Measurements from ENCODE around the gene THG1L.
A peak's percentile ranks its signal among the peaks of the same experiment; 100 is the strongest.

THG1L gene

GRCh38 chr5:157744051-157745011 lies 13.1 kb downstream of the THG1L start:
- no peaks in the 10 kb centered on the region for H3K9me3 ChIP-seq (ENCODE audit: control insufficient read depth, insufficient read depth, low read depth, low read length)
- 0 out of 2 replicates have a peak, but pooled peaks cover 7% of the 10 kb centered on the region for H3K4me1 ChIP-seq (ENCODE audit: control insufficient read depth, insufficient read depth, low read length)
- peaks cover 15% of the 10 kb centered on the region for H3K27me3 ChIP-seq (ENCODE audit: control insufficient read depth, insufficient read depth, low read length)
- peak overlapping the region; percentile 81 for H3K4me3 ChIP-seq (ENCODE audit: low read depth, low read length)
- no peak overlapping the region for H3K27ac ChIP-seq (ENCODE audit: low read depth, low read length)
- peak overlapping the region; percentile 57 for H3K9ac ChIP-seq (ENCODE audit: low read length)
- peaks cover 7% of the 10 kb centered on the region for H3K36me3 ChIP-seq (ENCODE audit: control insufficient read depth, insufficient read depth, low read length)

- no peaks in the 10 kb centered on the region for H3K9me3 ChIP-seq (ENCODE audit: control insufficient read depth, insufficient read depth, low read depth, low read length)
- H3K4me1 ChIP-seq (ENCODE audit: control insufficient read depth, insufficient read depth, low read length) = 0 out of 2 replicates have a peak, but pooled peaks cover 7% of the 10 kb centered on the region
- no peak overlapping the region for H3K27ac ChIP-seq (ENCODE audit: low read depth, low read length)
- H3K27me3 ChIP-seq (ENCODE audit: control insufficient read depth, insufficient read depth, low read length) = peaks cover 15% of the 10 kb centered on the region
- peak overlapping the region; percentile 81; the same call in 1 of the 2 replicates for H3K4me3 ChIP-seq (ENCODE audit: low read depth, low read length)
- no peak overlapping the region for H3K9ac ChIP-seq (ENCODE audit: low read length)
- no peaks in the 10 kb centered on the region for H3K36me3 ChIP-seq (ENCODE audit: control insufficient read depth, insufficient read depth, low read length)
These were observed 13.8 kb downstream of the THG1L start for GRCh38 chr5:157745041-157745456.

- Histone ChIP-seq H3K27me3 (ENCODE audit: control insufficient read depth, insufficient read depth, low read length) (peaks cover 15% of the 10 kb centered on the region), H3K4me1 (ENCODE audit: control insufficient read depth, insufficient read depth, low read length) (0 out of 2 replicates have a peak, but pooled peaks cover 7% of the 10 kb centered on the region), H3K9me3 (ENCODE audit: control insufficient read depth, insufficient read depth, low read depth, low read length) (no peaks in the 10 kb centered on the region), H3K4me3 (ENCODE audit: low read depth, low read length) (no peak overlapping the region), H3K9ac (ENCODE audit: low read length) (no peak overlapping the region), H3K27ac (ENCODE audit: low read depth, low read length) (no peak overlapping the region), H3K36me3 (ENCODE audit: control insufficient read depth, insufficient read depth, low read length) (no peaks in the 10 kb centered on the region; the same call in 1 of the 2 replicates)
These were observed 16.0 kb downstream of the THG1L start for GRCh38 chr5:157747173-157747740.

DNA sequence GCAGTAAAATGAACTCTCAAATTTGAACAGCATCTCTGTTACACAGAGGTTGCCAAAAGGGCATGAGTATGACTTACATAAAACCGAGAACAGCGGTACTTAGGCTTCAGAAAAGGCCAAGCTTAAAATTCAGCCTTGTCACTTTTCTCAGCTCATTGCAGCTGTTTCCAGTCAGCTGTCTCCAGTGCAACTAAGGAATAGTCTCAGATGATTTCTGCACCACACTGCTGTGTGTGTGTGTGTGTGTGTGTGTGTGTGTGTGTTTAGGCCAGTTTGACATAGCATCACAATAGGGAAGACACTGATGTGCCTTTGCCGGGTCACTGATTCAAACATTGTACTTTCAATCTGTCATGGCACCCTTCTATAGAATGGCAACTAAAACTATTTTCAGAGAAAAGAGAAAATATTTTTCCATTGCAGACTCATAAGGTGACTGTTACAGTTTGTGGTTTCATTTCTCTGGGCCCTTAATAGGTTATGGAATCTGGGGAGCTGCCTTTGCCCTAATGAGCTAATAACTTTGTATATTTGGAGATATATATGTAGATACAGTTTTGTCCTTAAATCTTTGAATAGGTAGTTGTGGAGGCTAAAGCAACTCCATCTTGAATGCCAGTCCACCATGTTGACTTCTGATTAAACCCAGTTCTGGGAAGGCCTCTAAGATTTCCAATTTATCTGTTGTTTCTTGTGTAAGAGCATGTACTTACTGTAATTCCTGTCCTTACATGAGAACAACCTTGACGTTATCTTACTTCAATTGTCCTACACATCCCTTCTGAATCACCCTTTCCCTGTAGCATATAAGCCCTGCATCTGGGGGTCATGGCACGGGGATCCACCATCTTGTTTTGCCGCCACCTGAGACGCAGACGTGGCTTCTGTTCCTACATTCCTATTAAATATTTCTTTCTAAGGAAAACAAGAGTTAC lies 16.8 kb downstream of the THG1L start:
- Histone ChIP-seq H3K9me3 (ENCODE audit: control insufficient read depth, insufficient read depth, low read depth, low read length) (no peaks in the 10 kb centered on the region), H3K4me3 (ENCODE audit: low read depth, low read length) (no peak overlapping the region), H3K36me3 (ENCODE audit: control insufficient read depth, insufficient read depth, low read length) (peaks cover 3% of the 10 kb centered on the region; the same call in 1 of the 2 replicates), H3K9ac (ENCODE audit: low read length) (no peak overlapping the region), H3K4me1 (ENCODE audit: control insufficient read depth, insufficient read depth, low read length) (0 out of 2 replicates have a peak, but pooled peaks cover 7% of the 10 kb centered on the region), H3K27ac (ENCODE audit: low read depth, low read length) (no peak overlapping the region), H3K27me3 (ENCODE audit: control insufficient read depth, insufficient read depth, low read length) (peaks cover 15% of the 10 kb centered on the region)

GRCh38 chr5:157748760-157749461 lies 17.7 kb downstream of the THG1L start:
- H3K9me3 ChIP-seq (ENCODE audit: control insufficient read depth, insufficient read depth, low read depth, low read length) = no peaks in the 10 kb centered on the region

GRCh38 chr5:157749462-157749799 lies 18.2 kb downstream of the THG1L start:
- Histone ChIP-seq H3K9ac (ENCODE audit: low read length) (no peak overlapping the region), H3K27ac (ENCODE audit: low read depth, low read length) (no peak overlapping the region), H3K4me3 (ENCODE audit: low read depth, low read length) (no peak overlapping the region), H3K36me3 (ENCODE audit: control insufficient read depth, insufficient read depth, low read length) (peaks cover 3% of the 10 kb centered on the region; the same call in 1 of the 2 replicates), H3K9me3 (ENCODE audit: control insufficient read depth, insufficient read depth, low read depth, low read length) (no peaks in the 10 kb centered on the region), H3K4me1 (ENCODE audit: control insufficient read depth, insufficient read depth, low read length) (0 out of 2 replicates have a peak, but pooled peaks cover 5% of the 10 kb centered on the region), H3K27me3 (ENCODE audit: control insufficient read depth, insufficient read depth, low read length) (peaks cover 10% of the 10 kb centered on the region)

More at GRCh38 chr5:157748760-157749461, 17.7 kb downstream of the THG1L start:
- Histone ChIP-seq H3K9ac (ENCODE audit: low read length) (no peak overlapping the region), H3K4me1 (ENCODE audit: control insufficient read depth, insufficient read depth, low read length) (0 out of 2 replicates have a peak, but pooled peaks cover 7% of the 10 kb centered on the region), H3K4me3 (ENCODE audit: low read depth, low read length) (no peak overlapping the region), H3K27me3 (ENCODE audit: control insufficient read depth, insufficient read depth, low read length) (peaks cover 15% of the 10 kb centered on the region), H3K27ac (ENCODE audit: low read depth, low read length) (no peak overlapping the region), H3K36me3 (ENCODE audit: control insufficient read depth, insufficient read depth, low read length) (peaks cover 3% of the 10 kb centered on the region; the same call in 1 of the 2 replicates)

GRCh38 chr5:157750320-157750719 lies 19.1 kb downstream of the THG1L start:
- Histone ChIP-seq H3K4me3 (ENCODE audit: low read depth, low read length) (no peak overlapping the region), H3K9ac (ENCODE audit: low read length) (no peak overlapping the region), H3K27ac (ENCODE audit: low read depth, low read length) (no peak overlapping the region), H3K27me3 (ENCODE audit: control insufficient read depth, insufficient read depth, low read length) (peaks cover 1% of the 10 kb centered on the region; the same call in 1 of the 2 replicates), H3K36me3 (ENCODE audit: control insufficient read depth, insufficient read depth, low read length) (peaks cover 10% of the 10 kb centered on the region), H3K4me1 (ENCODE audit: control insufficient read depth, insufficient read depth, low read length) (no peaks in the 10 kb centered on the region), H3K9me3 (ENCODE audit: control insufficient read depth, insufficient read depth, low read depth, low read length) (no peaks in the 10 kb centered on the region)

GRCh38 chr5:157756122-157756521 lies 24.9 kb downstream of the THG1L start:
- Histone ChIP-seq H3K4me1 (ENCODE audit: control insufficient read depth, insufficient read depth, low read length) (no peaks in the 10 kb centered on the region), H3K4me3 (ENCODE audit: low read depth, low read length) (no peak overlapping the region), H3K27ac (ENCODE audit: low read depth, low read length) (no peak overlapping the region), H3K9me3 (ENCODE audit: control insufficient read depth, insufficient read depth, low read depth, low read length) (no peaks in the 10 kb centered on the region), H3K27me3 (ENCODE audit: control insufficient read depth, insufficient read depth, low read length) (no peaks in the 10 kb centered on the region), H3K36me3 (ENCODE audit: control insufficient read depth, insufficient read depth, low read length) (peaks cover 14% of the 10 kb centered on the region), H3K9ac (ENCODE audit: low read length) (no peak overlapping the region)

DNA sequence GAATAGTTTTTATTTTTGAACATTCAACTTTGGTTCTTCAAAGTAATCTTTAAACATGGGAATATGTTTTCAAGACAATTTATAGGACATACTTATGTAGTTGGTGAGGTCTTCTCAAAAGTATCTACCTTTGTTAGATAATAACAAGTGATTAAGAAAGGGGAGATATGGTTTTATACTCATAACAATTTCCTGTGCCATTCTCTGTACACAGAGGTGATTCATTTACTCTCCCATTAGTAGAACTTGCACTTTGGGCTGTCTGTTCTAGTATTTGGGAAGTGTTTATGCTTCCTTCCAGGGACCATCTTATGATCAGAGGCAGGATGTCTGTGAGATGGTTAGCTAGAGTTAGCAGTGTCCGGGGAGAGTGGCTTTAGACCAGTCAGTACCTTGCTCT lies 27.5 kb downstream of the THG1L start:
- Histone ChIP-seq H3K27me3 (ENCODE audit: control insufficient read depth, insufficient read depth, low read length) (no peaks in the 10 kb centered on the region), H3K4me1 (ENCODE audit: control insufficient read depth, insufficient read depth, low read length) (no peaks in the 10 kb centered on the region), H3K4me3 (ENCODE audit: low read depth, low read length) (no peak overlapping the region), H3K36me3 (ENCODE audit: control insufficient read depth, insufficient read depth, low read length) (peaks cover 11% of the 10 kb centered on the region), H3K9me3 (ENCODE audit: control insufficient read depth, insufficient read depth, low read depth, low read length) (no peaks in the 10 kb centered on the region), H3K27ac (ENCODE audit: low read depth, low read length) (no peak overlapping the region), H3K9ac (ENCODE audit: low read length) (no peak overlapping the region)
